Thyroid gland (tissue), 4 donors: Measurements from ENCODE around the gene HTR4. TPM values are rescaled to one million over a fixed set of nuclear protein-coding genes. Genes with fewer than 3 reads are reported as not detected.

Experiments
- DNase-seq, 2 donors: peaks; one replicate each; pipeline ENCODE4 v3.0.0-alpha.2; 2019
- H3K27ac ChIP-seq, 3 donors: fragments of 200-600 bp; sonication (generic); 1 replicate in 2 of 3; 2 replicates in 1 of 3; pipeline ENCODE4 v1.5.1; 2016 to 2019; ENCODE audit warnings: mild to moderate bottlenecking in 1 of 3, moderate library complexity in 1 of 3
- H3K27me3 ChIP-seq: fragments of 200-600 bp; sonication (generic); one replicate; pipeline ENCODE4 v1.5.1; 2019
- H3K36me3 ChIP-seq, 2 donors: fragments of 200-600 bp; sonication (generic); one replicate each; pipeline ENCODE4 v1.5.1; 2016 to 2019
- H3K4me1 ChIP-seq, 2 donors: fragments of 200-600 bp; sonication (generic); one replicate each; pipeline ENCODE4 v1.5.1; 2017 to 2019
- H3K4me3 ChIP-seq, 3 donors: fragments of 200-600 bp; sonication (generic); replicated peaks in 1 of 3; 1 replicate in 2 of 3; 2 replicates in 1 of 3; pipeline ENCODE4 v1.5.1; 2016; ENCODE audit warnings: mild to moderate bottlenecking in 1 of 3
- H3K9me3 ChIP-seq: fragments of 200-600 bp; sonication (generic); one replicate; pipeline ENCODE4 v1.5.1; 2017
- POLR2A ChIP-seq, 2 donors: fragments of 450-650 bp; IDR thresholded peaks; one replicate each; pipeline ENCODE4 v1.6.1; 2017; ENCODE audit warnings: antibody characterized with exemption in 2 of 2, mild to moderate bottlenecking in 2 of 2, moderate library complexity in 1 of 2
- WGBS, 2 donors: methylation state at CpG; one replicate each; pipeline ENCODE4 v1.1.5; 2017; 5-methylcytosine and 5-hydroxymethylcytosine counted together
- intact Hi-C: fragments of 100-400 bp; cut with DNase I; formaldehyde crosslinking; loops from one replicate; pipeline ENCODE4 v1.15.1; 2023
- total RNA-seq, 4 donors: library from RNA; depleted of rRNA; stranded (reverse); fragments of >200 nt; gene quantifications; one replicate each; pipeline ENCODE4 v1.2.3, GENCODE V29; 2016
- TF ChIP-seq, protein P1 (sequence below), 6 experiments: fragments of 200-600 bp in 3 of 6; fragments of 450-650 bp in 3 of 6; sonication (generic) in 3 of 6; IDR thresholded peaks; one replicate each; pipeline ENCODE4 v1.5.1; 2016 to 2019; ENCODE audit warnings: antibody characterized with exemption in 6 of 6, mild to moderate bottlenecking in 2 of 6, inconsistent platforms in 1 of 6, moderate library complexity in 1 of 6

HTR4 gene
- total RNA-seq, 4 donors from 2014 or later, result not detected

- no peaks in the 10 kb centered on the region for H3K27me3 ChIP-seq
- H3K9me3 ChIP-seq, result no peaks in the 10 kb centered on the region
- DNase-seq, result no peak
- H3K4me1 ChIP-seq, result no peaks in the 10 kb centered on the region
- no peak overlapping the region for H3K4me3 ChIP-seq
- no peak for TF ChIP-seq POLR2A (IDR thresholded peaks at IDR 0.05)
- TF ChIP-seq, protein P1, sequence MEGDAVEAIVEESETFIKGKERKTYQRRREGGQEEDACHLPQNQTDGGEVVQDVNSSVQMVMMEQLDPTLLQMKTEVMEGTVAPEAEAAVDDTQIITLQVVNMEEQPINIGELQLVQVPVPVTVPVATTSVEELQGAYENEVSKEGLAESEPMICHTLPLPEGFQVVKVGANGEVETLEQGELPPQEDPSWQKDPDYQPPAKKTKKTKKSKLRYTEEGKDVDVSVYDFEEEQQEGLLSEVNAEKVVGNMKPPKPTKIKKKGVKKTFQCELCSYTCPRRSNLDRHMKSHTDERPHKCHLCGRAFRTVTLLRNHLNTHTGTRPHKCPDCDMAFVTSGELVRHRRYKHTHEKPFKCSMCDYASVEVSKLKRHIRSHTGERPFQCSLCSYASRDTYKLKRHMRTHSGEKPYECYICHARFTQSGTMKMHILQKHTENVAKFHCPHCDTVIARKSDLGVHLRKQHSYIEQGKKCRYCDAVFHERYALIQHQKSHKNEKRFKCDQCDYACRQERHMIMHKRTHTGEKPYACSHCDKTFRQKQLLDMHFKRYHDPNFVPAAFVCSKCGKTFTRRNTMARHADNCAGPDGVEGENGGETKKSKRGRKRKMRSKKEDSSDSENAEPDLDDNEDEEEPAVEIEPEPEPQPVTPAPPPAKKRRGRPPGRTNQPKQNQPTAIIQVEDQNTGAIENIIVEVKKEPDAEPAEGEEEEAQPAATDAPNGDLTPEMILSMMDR (IDR thresholded peaks at IDR 0.05), result no peak
- 43 to 48% methylated on average over 3 of the region's 3 CpGs for WGBS, 2 donors
- no peak overlapping the region for H3K27ac ChIP-seq
- H3K36me3 ChIP-seq, result no peaks in the 10 kb centered on the region
- intact Hi-C loops, result no loop called here
These were observed 92.5 kb downstream of the HTR4 start for GRCh38 chr5:148561801-148562311.

DNA sequence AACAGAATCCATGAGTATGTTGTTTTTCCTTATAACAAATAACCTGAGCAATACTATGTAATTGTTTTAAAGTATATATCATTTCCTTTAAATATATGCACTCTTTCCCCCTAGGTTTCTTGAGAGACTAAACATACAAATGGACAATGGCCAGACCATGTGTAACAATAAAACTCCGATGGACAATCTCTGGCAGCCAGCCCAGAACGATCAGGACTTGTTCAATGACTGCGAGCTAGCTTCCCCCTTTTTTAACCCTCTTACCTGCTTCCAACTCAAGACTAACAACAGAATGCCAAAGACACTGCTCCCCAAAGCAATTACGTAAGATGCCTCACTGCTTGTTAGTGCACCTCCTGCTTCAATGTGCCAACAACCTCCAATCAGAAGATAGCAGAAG lies 94.9 kb downstream of the HTR4 start:
- 13 to 22% methylated on average over 4 of the region's 4 CpGs for WGBS, 2 donors
- Histone ChIP-seq H3K36me3 (no peaks in the 10 kb centered on the region), H3K4me1 (no peaks in the 10 kb centered on the region), H3K4me3 (no peak overlapping the region), H3K9me3 (no peaks in the 10 kb centered on the region), H3K27ac (no peak overlapping the region), H3K27me3 (no peaks in the 10 kb centered on the region)
- intact Hi-C loops, result no loop called here
- peak in 1 of 2 donors; percentile 2 for DNase-seq
- TF ChIP-seq, protein P1 (IDR thresholded peaks at IDR 0.05), result no peak
- TF ChIP-seq POLR2A (IDR thresholded peaks at IDR 0.05), result no peak

DNA sequence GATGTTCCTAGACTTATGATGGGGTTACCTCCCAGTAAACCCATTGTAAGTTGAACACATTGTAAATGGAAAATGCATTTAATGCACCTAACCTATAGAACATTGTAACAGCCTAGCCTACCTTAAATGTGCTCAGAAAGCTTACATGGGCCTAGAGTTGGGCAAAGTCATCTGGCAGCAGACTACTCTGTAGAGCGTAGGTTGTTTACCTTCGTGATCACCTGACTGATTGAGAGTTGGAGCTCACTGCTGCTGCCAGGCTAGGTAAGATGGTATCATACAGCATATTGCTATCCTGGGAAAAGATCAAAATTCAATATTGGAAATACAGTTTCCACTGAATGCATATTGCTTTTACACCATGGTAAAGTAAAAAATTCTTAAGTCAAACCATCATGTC lies 95.4 kb downstream of the HTR4 start:
- no peak for DNase-seq
- 81 to 86% methylated on average over 2 of the region's 2 CpGs for WGBS, 2 donors
- intact Hi-C loops, result no loop called here
- no peaks in the 10 kb centered on the region for H3K27me3 ChIP-seq
- TF ChIP-seq POLR2A (IDR thresholded peaks at IDR 0.05), result no peak
- TF ChIP-seq, protein P1 (IDR thresholded peaks at IDR 0.05), result no peak
- H3K4me3 ChIP-seq, result no peak overlapping the region
- no peaks in the 10 kb centered on the region for H3K9me3 ChIP-seq
- H3K36me3 ChIP-seq, result no peaks in the 10 kb centered on the region
- no peak overlapping the region for H3K27ac ChIP-seq
- H3K4me1 ChIP-seq, result no peaks in the 10 kb centered on the region

- H3K27me3 ChIP-seq, result no peaks in the 10 kb centered on the region
- WGBS, 2 donors, result 72 to 77% methylated on average over 2 of the region's 2 CpGs
- H3K36me3 ChIP-seq, result no peaks in the 10 kb centered on the region
- TF ChIP-seq POLR2A (IDR thresholded peaks at IDR 0.05), result no peak
- TF ChIP-seq, protein P1 (IDR thresholded peaks at IDR 0.05), result no peak
- no peak overlapping the region for H3K4me3 ChIP-seq
- intact Hi-C loops, result no loop called here
- no peaks in the 10 kb centered on the region for H3K4me1 ChIP-seq
- H3K9me3 ChIP-seq, result no peaks in the 10 kb centered on the region
- no peak for DNase-seq
- H3K27ac ChIP-seq, result no peak overlapping the region
These were observed 97.5 kb downstream of the HTR4 start for GRCh38 chr5:148556835-148557234.

DNA sequence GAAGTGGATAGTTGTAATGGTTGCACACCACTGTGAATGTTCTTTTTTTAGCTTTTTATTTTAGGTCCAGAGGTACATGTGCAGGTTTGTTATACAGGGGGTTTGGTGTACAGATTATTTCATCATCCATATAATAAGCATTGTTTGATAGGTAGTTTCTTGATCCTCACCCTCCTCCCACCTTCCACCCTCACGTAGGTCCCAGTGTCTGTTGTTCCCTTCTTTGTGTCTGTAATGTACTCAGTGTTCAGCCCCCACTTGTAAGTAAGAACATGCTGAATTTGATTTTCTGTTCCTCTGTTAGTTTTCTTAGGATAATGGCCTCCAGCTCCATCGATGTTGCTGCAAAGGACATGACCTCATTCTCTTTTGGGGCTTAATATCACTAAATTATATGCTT lies 99.7 kb downstream of the HTR4 start:
- DNase-seq, result no peak
- H3K4me3 ChIP-seq, result no peak overlapping the region
- intact Hi-C loops, result no loop called here
- H3K27me3 ChIP-seq, result no peaks in the 10 kb centered on the region
- no peak overlapping the region for H3K27ac ChIP-seq
- no peaks in the 10 kb centered on the region for H3K9me3 ChIP-seq
- no peaks in the 10 kb centered on the region for H3K36me3 ChIP-seq
- H3K4me1 ChIP-seq, result no peaks in the 10 kb centered on the region
- TF ChIP-seq POLR2A (IDR thresholded peaks at IDR 0.05), result no peak
- TF ChIP-seq, protein P1 (IDR thresholded peaks at IDR 0.05), result no peak
- 74 to 88% methylated on average over 2 of the region's 2 CpGs for WGBS, 2 donors
